NCI-H187 (cell line): ENCODE measurements around the gene HDAC7.

Experiments
- DNase-seq, 2 experiments: peaks; one replicate each; lab custom pipeline; 2025; lab: John Stamatoyannopoulos, UW

HDAC7 gene

GRCh38 chr12:47819896-47820630 lies at the start of gene HDAC7:
Gene HDAC7, minus strand, starts transcription at chr12:47819903. Its CDS starts 118 bp downstream, at chr12:47819785.
- peak in 1 of 2 experiments; percentile 32 for DNase-seq

DNA sequence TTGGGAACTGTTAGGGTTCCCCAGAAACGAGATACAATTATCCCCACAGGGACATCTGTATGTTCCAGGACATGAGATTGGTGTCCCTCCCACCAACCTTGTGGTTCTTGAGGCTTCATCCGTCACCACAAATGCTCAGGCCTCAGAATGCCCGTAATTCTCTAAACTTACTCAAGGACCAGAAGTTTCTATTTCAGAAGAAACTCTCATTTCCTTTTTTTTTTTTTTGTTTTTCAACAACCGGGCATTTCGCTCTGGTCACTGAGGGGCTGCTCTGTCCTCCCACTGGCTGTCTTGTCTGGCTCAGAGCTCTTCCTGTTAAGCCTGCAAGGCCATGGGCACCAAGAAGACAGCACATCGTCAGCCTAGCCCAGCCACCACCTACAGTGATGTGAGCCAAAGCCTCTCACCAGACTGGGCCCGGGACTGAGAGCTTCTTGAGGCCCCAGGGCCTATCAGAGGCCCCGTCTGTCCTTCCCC lies 48.9 kb upstream of the HDAC7 start:
- DNase-seq, result no peak

GRCh38 chr12:47868041-47868440 lies 48.3 kb upstream of the HDAC7 start:
- no peak for DNase-seq

- no peak for DNase-seq
These were observed 47.8 kb upstream of the HDAC7 start for GRCh38 chr12:47867495-47867941.

DNA sequence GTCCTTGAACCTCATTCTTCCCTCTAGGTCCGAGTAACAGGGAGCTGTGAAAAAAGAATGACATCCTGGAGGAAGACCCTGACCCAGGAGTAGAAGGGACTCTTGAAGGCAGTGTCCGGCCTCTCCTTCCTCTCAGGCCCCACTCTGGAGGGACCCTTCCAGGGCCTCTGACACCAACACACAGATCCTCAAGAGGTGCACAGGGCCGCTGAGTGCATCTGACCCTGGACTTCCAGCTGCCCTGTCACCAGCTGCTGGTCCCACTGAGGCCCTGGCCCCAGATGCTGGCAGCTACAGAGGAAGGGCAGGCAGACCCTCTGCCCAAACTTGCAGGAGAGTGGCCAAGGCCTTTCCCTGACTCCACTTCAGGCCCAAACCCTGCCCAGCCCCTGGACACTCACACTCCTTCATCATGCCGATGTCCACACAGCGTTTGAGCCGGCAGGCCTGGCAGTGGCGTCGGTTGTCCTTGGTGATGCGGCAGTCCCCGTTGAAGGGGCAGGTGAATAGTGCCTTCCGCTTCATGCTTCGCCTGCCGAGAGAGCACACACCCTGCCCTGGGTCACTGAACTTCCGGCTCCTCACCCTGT lies 45.0 kb upstream of the HDAC7 start:
- DNase-seq, result no peak

DNA sequence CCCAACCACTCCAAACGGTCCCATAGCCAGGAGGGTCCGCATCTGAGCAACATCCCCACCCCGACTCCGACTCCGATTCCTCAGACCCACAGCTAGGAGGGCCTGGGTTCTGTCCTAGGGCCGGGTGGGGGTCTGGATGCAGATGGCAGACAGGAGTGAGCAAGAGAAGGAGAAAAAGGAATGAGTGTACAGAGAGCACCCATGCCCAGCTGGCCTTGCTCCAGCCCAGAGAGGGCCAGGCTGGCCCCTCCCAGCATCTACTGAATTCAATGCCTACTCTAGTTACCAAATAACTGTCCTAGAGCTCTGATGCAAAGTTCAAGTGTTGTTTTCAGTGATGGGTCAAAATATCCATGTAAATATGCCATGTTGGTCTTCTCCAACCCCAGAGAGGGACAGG lies 44.3 kb upstream of the HDAC7 start:
- no peak for DNase-seq

GRCh38 chr12:47863467-47863866 lies 43.8 kb upstream of the HDAC7 start:
- peak in 1 of 2 experiments; percentile 9 for DNase-seq

GRCh38 chr12:47862881-47863280 lies 43.2 kb upstream of the HDAC7 start:
- DNase-seq, result no peak

DNA sequence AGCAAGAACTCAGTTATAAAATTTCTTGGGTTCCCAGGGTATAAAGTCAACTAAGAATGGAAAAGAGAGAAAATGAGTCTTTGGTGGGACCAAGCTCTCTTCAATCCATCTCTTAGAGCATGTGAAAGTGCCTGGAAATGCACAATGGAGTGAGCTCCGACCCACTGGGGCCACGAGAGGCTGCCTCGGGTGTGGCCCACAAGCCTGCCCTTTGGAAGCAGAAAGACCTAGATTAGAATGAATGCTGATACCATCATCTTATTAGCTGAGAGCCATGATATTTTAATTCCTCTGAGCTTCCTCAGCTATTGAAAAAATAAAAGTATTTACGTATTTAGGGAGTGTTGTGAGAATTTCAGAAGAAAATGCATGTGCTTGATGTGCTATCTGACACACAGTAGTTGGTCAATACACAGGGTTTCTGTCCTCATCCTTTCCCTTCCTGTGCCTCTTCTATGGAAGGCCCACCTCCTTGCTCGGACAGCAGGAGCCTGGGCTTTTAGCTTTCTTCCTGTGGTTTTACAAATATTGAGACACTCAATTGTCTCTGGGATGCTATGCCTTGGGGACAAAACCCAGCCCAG lies 42.6 kb upstream of the HDAC7 start:
- DNase-seq, result no peak

DNA sequence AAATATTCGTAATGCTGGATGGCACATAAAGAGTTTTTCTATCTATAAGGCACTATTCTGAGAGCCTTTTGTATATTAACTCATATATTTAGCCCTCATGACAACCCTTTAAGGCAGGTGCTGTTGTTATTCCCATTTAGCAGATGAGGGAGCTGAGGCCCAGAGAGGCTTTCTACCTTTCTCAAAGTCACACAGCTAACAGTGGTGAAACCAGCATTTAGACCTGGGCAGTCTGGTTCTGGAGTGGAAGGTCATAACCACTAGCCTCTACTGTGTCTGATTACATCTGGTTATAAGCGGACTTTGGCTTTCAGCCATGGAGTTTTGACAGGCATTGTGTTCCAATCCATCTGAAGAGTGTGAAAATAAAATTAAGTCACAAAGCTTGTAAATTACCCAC lies 41.2 kb upstream of the HDAC7 start:
- DNase-seq, result no peak

DNA sequence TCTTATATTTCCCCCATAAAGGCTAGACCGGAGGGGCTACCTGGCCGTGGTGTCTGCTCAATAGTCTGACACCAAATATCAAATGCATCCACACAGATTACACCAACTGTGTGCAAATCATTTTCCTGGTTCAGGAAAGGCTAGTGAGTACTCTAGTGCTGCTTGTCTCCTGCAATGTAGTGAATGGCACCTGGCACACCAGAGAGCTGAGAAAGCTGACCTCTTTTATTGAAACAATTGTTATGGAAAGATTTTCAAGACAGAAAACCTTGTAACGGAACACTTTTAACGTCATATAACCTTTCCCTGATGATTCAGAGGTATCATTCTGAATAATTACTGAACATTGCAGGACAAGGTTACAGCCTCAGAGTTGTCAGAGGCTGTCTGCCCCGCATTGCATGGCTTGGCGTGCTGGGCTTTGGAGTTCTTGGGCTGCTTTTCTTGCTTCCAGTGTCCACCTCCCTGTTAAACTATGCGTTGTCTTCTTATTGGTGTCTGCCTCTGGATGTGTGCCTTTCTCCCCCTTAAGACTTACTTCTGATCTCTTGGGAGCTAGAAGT lies 40.7 kb upstream of the HDAC7 start:
- no peak for DNase-seq

- DNase-seq, result no peak
These were observed 39.0 kb upstream of the HDAC7 start for GRCh38 chr12:47858511-47859266.

- no peak for DNase-seq
These were observed 37.2 kb upstream of the HDAC7 start for GRCh38 chr12:47856721-47857575.

DNA sequence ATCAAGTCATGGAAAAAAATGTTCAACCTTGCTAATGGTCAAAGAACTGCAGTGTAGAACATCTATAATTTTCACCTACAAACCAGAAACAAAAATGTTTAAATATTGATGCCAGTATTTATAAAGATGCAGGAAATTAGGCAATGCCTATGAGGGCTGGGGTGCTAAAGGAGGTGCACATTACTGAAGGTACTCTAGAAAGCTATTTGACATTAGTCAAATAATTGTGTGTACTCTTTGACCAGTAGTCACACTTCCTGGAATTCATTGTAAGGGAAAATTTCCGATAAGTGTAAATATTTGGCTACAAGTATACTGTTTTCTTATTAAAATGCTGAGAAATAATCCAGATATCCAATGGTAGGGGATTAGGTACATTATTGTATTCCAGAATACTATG lies 36.4 kb upstream of the HDAC7 start:
- DNase-seq, result no peak

GRCh38 chr12:47855502-47855901 lies 35.8 kb upstream of the HDAC7 start:
- no peak for DNase-seq

- DNase-seq, result no peak
These were observed 34.8 kb upstream of the HDAC7 start for GRCh38 chr12:47854531-47854930.

DNA sequence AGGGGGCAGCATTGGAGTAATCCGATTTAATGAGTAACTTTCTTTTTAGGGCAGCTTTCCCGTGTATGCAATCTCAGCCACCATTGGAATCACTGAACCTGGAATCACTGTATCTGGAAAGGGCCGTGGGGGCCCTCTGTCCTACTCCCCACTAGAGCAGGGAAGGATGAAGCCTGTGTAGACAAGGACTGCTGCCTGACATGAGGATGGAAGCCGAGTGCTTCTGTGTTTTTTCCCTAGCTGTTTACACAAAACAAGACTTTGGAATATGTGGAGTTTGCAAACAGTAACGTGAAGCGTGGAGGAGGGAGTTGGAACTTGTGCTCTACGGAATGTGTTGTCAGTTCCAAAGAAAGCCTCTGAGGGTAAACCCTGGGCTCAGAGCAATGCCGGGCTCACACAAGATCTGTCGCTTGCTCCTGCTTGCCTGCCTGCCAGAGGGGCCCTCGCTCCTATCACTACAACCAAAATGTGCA lies 32.4 kb upstream of the HDAC7 start:
- DNase-seq, result no peak

DNA sequence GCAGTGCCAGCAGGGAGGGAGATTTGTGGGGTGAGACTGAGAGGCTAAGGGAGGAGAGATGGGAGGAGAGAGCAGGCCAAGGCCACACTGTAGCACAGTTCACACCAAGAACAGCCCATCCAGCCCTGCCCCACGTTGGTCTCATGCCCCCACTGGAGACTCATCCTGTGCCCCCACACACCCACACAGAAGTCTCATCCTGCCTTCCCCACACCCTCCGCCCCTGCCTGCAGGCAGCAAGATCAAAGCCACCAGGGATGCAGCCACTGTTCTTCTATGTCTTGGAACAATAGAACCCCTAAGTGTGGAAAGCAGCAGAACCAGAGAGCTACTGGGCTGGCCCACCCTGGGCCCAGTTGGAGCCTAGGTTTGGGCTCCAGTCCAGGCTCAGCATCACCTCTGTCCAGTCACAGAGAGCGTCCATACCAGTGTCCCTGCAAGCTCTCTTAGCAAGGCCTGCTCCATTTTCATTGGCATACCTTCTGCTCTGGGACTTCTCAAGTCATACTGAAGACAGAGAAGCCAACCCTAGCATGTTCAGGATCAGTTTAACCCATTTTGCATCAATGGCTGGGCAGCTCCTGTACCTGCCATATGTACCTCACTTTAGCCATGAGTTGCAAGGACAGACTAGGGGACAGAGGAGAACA lies 31.7 kb upstream of the HDAC7 start:
- no peak for DNase-seq

- no peak for DNase-seq
These were observed 30.7 kb upstream of the HDAC7 start for GRCh38 chr12:47850153-47851084.
